SK-N-SH treated with all-trans-retinoic acid at 6 μM for 48 hours (cell line): ENCODE data around the gene TLE2.
A peak's percentile ranks its signal among the peaks of the same experiment; 100 is the strongest.

ENCODE experiments used
- ATAC-seq: fragments of 200-7000 bp; cut with Tn5 transposase; 3 replicates; pipeline ENCODE4 v1.9.1; 2020; ENCODE audit warnings: mild to moderate bottlenecking, moderate library complexity
- ARNTL ChIP-seq: fragments of 450-650 bp; formaldehyde crosslinking; IDR thresholded peaks from 2 replicates; pipeline ENCODE4 v1.5.0; 2020; ENCODE audit warnings: low read depth, mild to moderate bottlenecking, moderate library complexity, borderline replicate concordance
- BACH2 ChIP-seq: fragments of 250-450 bp; sonication (Bioruptor Pico); IDR thresholded peaks from 2 replicates; pipeline ENCODE4 v1.9.0; 2021; ENCODE audit warnings: mild to moderate bottlenecking, borderline replicate concordance
- CSDC2 ChIP-seq: fragments of 250-450 bp; sonication (Bioruptor Pico); IDR thresholded peaks from 2 replicates; pipeline ENCODE4 v1.5.0; 2020; ENCODE audit warnings: mild to moderate bottlenecking, moderate library complexity
- ESRRG ChIP-seq: fragments of 250-450 bp; sonication (Bioruptor Pico); IDR thresholded peaks from 2 replicates; pipeline ENCODE4 v1.6.1; 2021; ENCODE audit warnings: mild to moderate bottlenecking
- GLIS3 ChIP-seq: fragments of 250-450 bp; sonication (Bioruptor Pico); IDR thresholded peaks from 2 replicates; pipeline ENCODE4 v1.5.0; 2020; ENCODE audit warnings: mild to moderate bottlenecking, moderate library complexity
- ISL1 ChIP-seq: fragments of 250-450 bp; sonication (Bioruptor Pico); IDR thresholded peaks from 2 replicates; pipeline ENCODE4 v2.1.2; 2022; ENCODE audit warnings: mild to moderate bottlenecking, moderate library complexity
- OSR1 ChIP-seq: fragments of 250-450 bp; sonication (Bioruptor Pico); IDR thresholded peaks from 2 replicates; pipeline ENCODE4 v1.8.0; 2022; ENCODE audit warnings: moderate library complexity, mild to moderate bottlenecking, inconsistent platforms
- PATZ1 ChIP-seq: fragments of 250-450 bp; sonication (Bioruptor Pico); IDR thresholded peaks from 2 replicates; pipeline ENCODE4 v1.8.0; 2020; ENCODE audit warnings: mild to moderate bottlenecking, moderate library complexity, borderline replicate concordance
- PPARA ChIP-seq: fragments of 250-450 bp; sonication (Bioruptor Pico); IDR thresholded peaks from 2 replicates; pipeline ENCODE4 v1.5.0; 2020; ENCODE audit warnings: mild to moderate bottlenecking, borderline replicate concordance
- RARB ChIP-seq: fragments of 250-450 bp; sonication (Bioruptor Pico); IDR thresholded peaks from 2 replicates; pipeline ENCODE4 v1.8.0; 2021; ENCODE audit warnings: mild to moderate bottlenecking, moderate library complexity
- SNAI2 ChIP-seq: fragments of 250-450 bp; sonication (Bioruptor Pico); IDR thresholded peaks from 2 replicates; pipeline ENCODE4 v1.5.0; 2020; ENCODE audit warnings: mild to moderate bottlenecking, moderate library complexity
- TCF4 ChIP-seq: fragments of 250-450 bp; sonication (Bioruptor Pico); IDR thresholded peaks from 2 replicates; pipeline ENCODE4 v1.8.0; 2021; ENCODE audit warnings: mild to moderate bottlenecking, moderate library complexity, borderline replicate concordance
- TSHZ2 ChIP-seq: fragments of 250-450 bp; sonication (Bioruptor Pico); IDR thresholded peaks from 2 replicates; pipeline ENCODE4 v1.5.0; 2020; ENCODE audit warnings: mild to moderate bottlenecking, moderate library complexity
- ZC3H10 ChIP-seq: fragments of 250-450 bp; sonication (Bioruptor Pico); IDR thresholded peaks from 2 replicates; pipeline ENCODE4 v1.5.1; 2021; ENCODE audit warnings: mild to moderate bottlenecking, moderate library complexity
- ZFP3 ChIP-seq: fragments of 250-450 bp; sonication (Bioruptor Pico); IDR thresholded peaks from 2 replicates; pipeline ENCODE4 v1.5.0; 2020; ENCODE audit warnings: mild to moderate bottlenecking, moderate library complexity
- ZFP30 ChIP-seq: fragments of 450-650 bp; formaldehyde crosslinking; IDR thresholded peaks from 2 replicates; pipeline ENCODE4 v1.5.0; 2022; ENCODE audit warnings: mild to moderate bottlenecking, moderate library complexity
- ZNF565 ChIP-seq: fragments of 450-650 bp; formaldehyde crosslinking; conservative IDR thresholded peaks from 2 replicates; pipeline ENCODE4 v1.5.0; 2020; ENCODE audit warnings: low read depth, mild to moderate bottlenecking, moderate library complexity
- ZNF70 ChIP-seq: fragments of 450-650 bp; formaldehyde crosslinking; IDR thresholded peaks from 2 replicates; pipeline ENCODE4 v1.5.0; 2020; ENCODE audit warnings: mild to moderate bottlenecking, moderate library complexity
- ZNF8 ChIP-seq: fragments of 450-650 bp; formaldehyde crosslinking; IDR thresholded peaks from 2 replicates; pipeline ENCODE4 v1.5.0; 2020; ENCODE audit warnings: mild to moderate bottlenecking, moderate library complexity
- TF ChIP-seq, protein P1 (sequence below): fragments of 250-450 bp; sonication (Bioruptor Pico); IDR thresholded peaks from 2 replicates; pipeline ENCODE4 v1.5.1; 2020; ENCODE audit warnings: low read depth, mild to moderate bottlenecking, moderate library complexity
- TF ChIP-seq, protein P2 (sequence below): fragments of 250-450 bp; sonication (Bioruptor Pico); IDR thresholded peaks from 2 replicates; pipeline ENCODE4 v1.8.0; 2021; ENCODE audit warnings: low read depth, mild to moderate bottlenecking, moderate library complexity, borderline replicate concordance

The TLE2 gene

GRCh38 chr19:2983351-2984214, 45.5 kb downstream of the TLE2 start (continued):
- no peak for TF ChIP-seq GLIS3 (CRISPR knock-in tag)
- no peak for TF ChIP-seq ARNTL
- no peak for TF ChIP-seq ZNF565 (CRISPR knock-in tag)
- TF ChIP-seq ZFP3 (CRISPR knock-in tag): no peak
- TF ChIP-seq ZFP30 (CRISPR knock-in tag): no peak
- TF ChIP-seq, all 23 proteins: peak for 0

GRCh38 chr19:2982983-2983350, 46.1 kb downstream of the TLE2 start:
- TF ChIP-seq TCF4 (CRISPR knock-in tag) (peak; percentile 83; the same call in 1 of the 2 replicates), ZNF70 (peak; percentile 16; the same call in 1 of the 2 replicates), GLIS3 (CRISPR knock-in tag) (no peak), ARNTL (no peak), RARB (CRISPR knock-in tag) (no peak), ESRRG (CRISPR knock-in tag) (no peak), PATZ1 (peak; percentile 34; the same call in 1 of the 2 replicates), ZC3H10 (CRISPR knock-in tag) (no peak), SNAI2 (CRISPR knock-in tag) (no peak), OSR1 (CRISPR knock-in tag) (no peak), TSHZ2 (CRISPR knock-in tag) (no peak)
- TF ChIP-seq, protein P1, sequence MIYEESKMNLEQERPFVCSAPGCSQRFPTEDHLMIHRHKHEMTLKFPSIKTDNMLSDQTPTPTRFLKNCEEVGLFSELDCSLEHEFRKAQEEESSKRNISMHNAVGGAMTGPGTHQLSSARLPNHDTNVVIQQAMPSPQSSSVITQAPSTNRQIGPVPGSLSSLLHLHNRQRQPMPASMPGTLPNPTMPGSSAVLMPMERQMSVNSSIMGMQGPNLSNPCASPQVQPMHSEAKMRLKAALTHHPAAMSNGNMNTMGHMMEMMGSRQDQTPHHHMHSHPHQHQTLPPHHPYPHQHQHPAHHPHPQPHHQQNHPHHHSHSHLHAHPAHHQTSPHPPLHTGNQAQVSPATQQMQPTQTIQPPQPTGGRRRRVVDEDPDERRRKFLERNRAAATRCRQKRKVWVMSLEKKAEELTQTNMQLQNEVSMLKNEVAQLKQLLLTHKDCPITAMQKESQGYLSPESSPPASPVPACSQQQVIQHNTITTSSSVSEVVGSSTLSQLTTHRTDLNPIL (CRISPR knock-in tag): no peak
- ATAC-seq: peak; percentile 78

DNA sequence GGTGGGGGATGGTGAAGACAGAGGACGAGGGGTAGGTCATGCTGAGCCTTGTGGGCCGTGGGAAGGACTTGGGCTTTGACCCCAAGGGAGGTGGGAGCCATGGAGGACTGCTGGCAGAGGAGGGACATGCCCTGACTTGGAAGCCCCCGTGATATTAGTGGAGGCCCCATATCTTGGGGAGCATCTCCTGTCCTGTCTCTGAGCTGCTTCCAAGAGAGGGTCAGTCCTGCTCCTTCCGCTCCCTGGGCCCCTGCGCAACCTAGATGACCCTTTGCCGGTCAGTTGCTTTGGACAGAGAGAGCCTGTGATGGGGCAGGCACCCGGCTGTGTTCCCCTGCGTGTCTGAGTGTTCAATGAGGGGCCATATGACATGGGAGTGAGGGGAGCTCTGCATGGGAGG, 46.5 kb downstream of the TLE2 start:
- TF ChIP-seq, protein P2, sequence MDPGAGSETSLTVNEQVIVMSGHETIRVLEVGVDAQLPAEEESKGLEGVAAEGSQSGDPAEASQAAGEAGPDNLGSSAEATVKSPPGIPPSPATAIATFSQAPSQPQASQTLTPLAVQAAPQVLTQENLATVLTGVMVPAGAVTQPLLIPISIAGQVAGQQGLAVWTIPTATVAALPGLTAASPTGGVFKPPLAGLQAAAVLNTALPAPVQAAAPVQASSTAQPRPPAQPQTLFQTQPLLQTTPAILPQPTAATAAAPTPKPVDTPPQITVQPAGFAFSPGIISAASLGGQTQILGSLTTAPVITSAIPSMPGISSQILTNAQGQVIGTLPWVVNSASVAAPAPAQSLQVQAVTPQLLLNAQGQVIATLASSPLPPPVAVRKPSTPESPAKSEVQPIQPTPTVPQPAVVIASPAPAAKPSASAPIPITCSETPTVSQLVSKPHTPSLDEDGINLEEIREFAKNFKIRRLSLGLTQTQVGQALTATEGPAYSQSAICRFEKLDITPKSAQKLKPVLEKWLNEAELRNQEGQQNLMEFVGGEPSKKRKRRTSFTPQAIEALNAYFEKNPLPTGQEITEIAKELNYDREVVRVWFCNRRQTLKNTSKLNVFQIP (CRISPR knock-in tag): no peak
- no peak for TF ChIP-seq TCF4 (CRISPR knock-in tag)
- TF ChIP-seq ARNTL: no peak
- no peak for TF ChIP-seq PPARA (CRISPR knock-in tag)
- no peak for TF ChIP-seq PATZ1
- TF ChIP-seq ZC3H10 (CRISPR knock-in tag): no peak
- TF ChIP-seq ZNF8 (CRISPR knock-in tag): no peak
- no peak for ATAC-seq

- no peak for ATAC-seq
- TF ChIP-seq TCF4 (CRISPR knock-in tag): no peak
- no peak for TF ChIP-seq ARNTL
- no peak for TF ChIP-seq ISL1 (CRISPR knock-in tag)
- no peak for TF ChIP-seq PATZ1
- no peak for TF ChIP-seq SNAI2 (CRISPR knock-in tag)
- TF ChIP-seq PPARA (CRISPR knock-in tag): no peak
- TF ChIP-seq OSR1 (CRISPR knock-in tag): no peak
- TF ChIP-seq, protein P2 (CRISPR knock-in tag): no peak
- TF ChIP-seq CSDC2 (CRISPR knock-in tag): no peak
- TF ChIP-seq ZNF8 (CRISPR knock-in tag): no peak
- TF ChIP-seq ZC3H10 (CRISPR knock-in tag): no peak
- TF ChIP-seq RARB (CRISPR knock-in tag): no peak
- TF ChIP-seq GLIS3 (CRISPR knock-in tag): no peak
- no peak for TF ChIP-seq ZFP30 (CRISPR knock-in tag)
- TF ChIP-seq BACH2 (CRISPR knock-in tag): no peak
- no peak for TF ChIP-seq ZNF565 (CRISPR knock-in tag)
Observed at GRCh38 chr19:2981898-2982297, 47.2 kb downstream of the TLE2 start.
